D721Med (cell line): ENCODE data around the gene NCS1.

Experiments
- DNase-seq: peaks from one replicate; pipeline ENCODE4 v3.0.0; 2011; ENCODE audit warnings: low spot score; ENCODE audit not compliant: insufficient read length
- FAIRE-seq: peaks from 2 replicates; lab custom pipeline; 2011; peaks lifted over from hg19 to GRCh38; lab: Jason Lieb, UNC
- CTCF ChIP-seq: IDR thresholded peaks from 2 replicates; pipeline ENCODE4 v1.5.1; 2012; ENCODE audit warnings: mild to moderate bottlenecking, control low read depth; ENCODE audit not compliant: insufficient read depth; ENCODE audit errors: missing control alignments

Gene NCS1

GRCh38 chr9:130220352-130220751 is 48.1 kb downstream of the NCS1 start:
- TF ChIP-seq CTCF = no peak
- DNase-seq = no peak
- FAIRE-seq = no peak

- DNase-seq = no peak
- FAIRE-seq = no peak
- no peak for TF ChIP-seq CTCF
These were observed 50.6 kb downstream of the NCS1 start for GRCh38 chr9:130222833-130223232.

DNA sequence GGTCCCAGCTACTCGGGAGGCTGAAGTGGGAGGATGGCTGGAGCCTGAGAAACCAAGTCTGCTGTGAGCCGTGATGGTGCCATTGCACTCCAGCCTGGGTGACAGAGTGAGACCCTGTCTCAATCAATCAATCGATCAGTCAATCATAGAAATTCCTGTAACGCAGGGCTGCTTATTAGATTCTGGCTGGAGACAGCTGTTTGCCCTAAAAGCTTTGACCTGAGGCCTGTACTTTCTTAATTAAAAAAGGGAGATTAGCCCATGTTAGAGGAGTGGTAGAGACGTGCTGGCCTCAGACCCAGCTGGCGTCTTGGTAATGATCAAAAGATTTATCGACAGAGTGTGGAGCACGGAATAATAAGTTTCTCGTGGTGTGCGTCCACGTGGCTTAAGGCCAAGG is 52.9 kb downstream of the NCS1 start:
- TF ChIP-seq CTCF = no peak
- DNase-seq = no peak
- FAIRE-seq = no peak

- DNase-seq (no peak), FAIRE-seq (no peak)
- no peak for TF ChIP-seq CTCF
These were observed 53.4 kb downstream of the NCS1 start for GRCh38 chr9:130225586-130225985.

DNA sequence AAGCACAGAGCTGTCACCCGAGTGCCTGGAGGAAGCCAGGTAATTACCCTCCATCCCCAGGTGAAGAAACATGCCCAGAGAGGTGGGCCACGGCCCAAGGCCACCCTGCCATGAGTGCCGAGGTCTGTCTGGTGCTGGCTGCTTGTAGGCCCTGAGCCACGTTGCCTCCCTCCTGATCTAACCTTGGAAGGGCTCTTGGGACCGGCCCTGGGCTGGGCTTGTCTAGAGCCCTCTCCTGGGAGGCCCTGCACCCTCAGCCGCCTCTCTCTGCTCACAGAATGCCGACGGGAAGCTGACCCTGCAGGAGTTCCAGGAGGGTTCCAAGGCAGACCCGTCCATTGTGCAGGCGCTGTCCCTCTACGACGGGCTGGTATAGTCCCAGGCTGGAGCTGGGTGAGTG is 53.9 kb downstream of the NCS1 start:
- no peak for DNase-seq
- TF ChIP-seq CTCF = no peak
- FAIRE-seq = no peak

- no peak for DNase-seq
- no peak for FAIRE-seq
- no peak for TF ChIP-seq CTCF
These were observed 55.6 kb downstream of the NCS1 start for GRCh38 chr9:130227833-130228232.

DNA sequence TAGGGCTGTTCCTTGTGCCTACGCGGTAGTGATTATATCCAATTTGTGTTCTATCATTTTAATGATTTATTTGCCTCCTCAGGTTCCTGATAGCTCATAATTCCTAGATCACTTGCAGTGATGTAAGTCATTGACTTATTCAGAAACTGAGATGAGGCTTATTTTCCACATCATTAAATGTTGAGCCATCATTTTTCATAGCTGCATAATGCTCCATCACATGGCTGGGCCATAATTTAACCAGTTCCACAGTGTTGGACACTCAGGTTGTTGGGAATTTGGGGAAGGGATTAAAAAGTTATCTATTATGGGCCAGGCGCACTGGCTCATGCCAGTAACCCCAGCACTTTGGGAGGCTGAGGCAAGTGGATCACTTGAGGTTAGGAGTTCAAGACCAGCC is 57.6 kb downstream of the NCS1 start:
- no peak for FAIRE-seq
- no peak for DNase-seq

More for the DNA sequence above, 57.6 kb downstream of the NCS1 start:
- TF ChIP-seq CTCF = no peak
